HG02571 (cell line): ENCODE data around the gene CDY1B.
"Not testable (repeated sequence)": the region's sequence is repeated elsewhere in the genome, so short reads cannot be mapped to it uniquely, and the experiment has no call there.

Source experiments
- ATAC-seq: cut with Tn5 transposase; IDR thresholded peaks from one replicate; pipeline ENCODE4 v1.9.1; 2021; ENCODE audit warnings: mild to moderate bottlenecking, moderate library complexity; ENCODE audit not compliant: unreplicated experiment

CDY1B gene, protein sequence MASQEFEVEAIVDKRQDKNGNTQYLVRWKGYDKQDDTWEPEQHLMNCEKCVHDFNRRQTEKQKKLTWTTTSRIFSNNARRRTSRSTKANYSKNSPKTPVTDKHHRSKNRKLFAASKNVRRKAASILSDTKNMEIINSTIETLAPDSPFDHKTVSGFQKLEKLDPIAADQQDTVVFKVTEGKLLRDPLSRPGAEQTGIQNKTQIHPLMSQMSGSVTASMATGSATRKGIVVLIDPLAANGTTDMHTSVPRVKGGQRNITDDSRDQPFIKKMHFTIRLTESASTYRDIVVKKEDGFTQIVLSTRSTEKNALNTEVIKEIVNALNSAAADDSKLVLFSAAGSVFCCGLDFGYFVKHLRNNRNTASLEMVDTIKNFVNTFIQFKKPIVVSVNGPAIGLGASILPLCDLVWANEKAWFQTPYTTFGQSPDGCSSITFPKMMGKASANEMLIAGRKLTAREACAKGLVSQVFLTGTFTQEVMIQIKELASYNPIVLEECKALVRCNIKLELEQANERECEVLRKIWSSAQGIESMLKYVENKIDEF

GRCh38 chrY:24047919-24048318, at the start of gene CDY1B:
Gene CDY1B, minus strand, starts transcription at chrY:24048019. Its CDS starts 331 bp downstream, at chrY:24047688.
- ATAC-seq, result not testable (repeated sequence)

GRCh38 chrY:24049525-24049924, 1.7 kb upstream of the CDY1B start:
- not testable (repeated sequence) for ATAC-seq

GRCh38 chrY:24043209-24043608, 4.6 kb downstream of the CDY1B start:
- not testable (repeated sequence) for ATAC-seq

- ATAC-seq, result not testable (repeated sequence)
These were observed 8.7 kb downstream of the CDY1B start for GRCh38 chrY:24039008-24039718.

- not testable (repeated sequence) for ATAC-seq
These were observed 21.4 kb downstream of the CDY1B start for GRCh38 chrY:24026212-24027103.
